ENCODE measurements around the gene FGFR3. TPM values are rescaled to one million over a fixed set of nuclear protein-coding genes. Genes with fewer than 3 reads are reported as not detected.

Gene FGFR3
- total and polyA plus RNA-seq, 2 of the 8 experiments (the other 6 are each of a cell fraction or from before 2014, with no cell fraction given) = 9.0 to 19.5 TPM

GRCh38 chr4:1771555-1772305 is 21.4 kb upstream of the FGFR3 start:
- H2BK120ac ChIP-seq (replicated peaks; ENCODE audit: low read depth, low read length) = no peak overlapping the region
- peaks cover 0 to 2% (median 0%) of the 10 kb centered on the region in 4 experiments; a peak in 1 of 7 replicates for H3K27me3 ChIP-seq (replicated peaks in 1 of 4; ENCODE audit: control insufficient read depth in 3 of 4, extremely low read depth in 1 of 4, insufficient read depth in 3 of 4, low read length in 3 of 4)
- H2BK20ac ChIP-seq (ENCODE audit: low read length) = no peak overlapping the region
- POLR2A ChIA-PET (ENCODE audit: partially characterized antibody) = interaction anchor here (1.0 to 17.2 kb wide), 2 partner anchors 17 to 19 kb away, joined by 3 to 170 read pairs; partner anchors contain the start of gene FGFR3
- peak overlapping the region; percentile 53; the same call in 1 of the 2 replicates for H2AK5ac ChIP-seq (ENCODE audit: low read depth, low read length)
- H3K4me3 ChIP-seq (ENCODE audit: extremely low read depth in 1 of 4, insufficient read depth in 2 of 4, low read depth in 3 of 4, low read length in 4 of 4) = no peak overlapping the region
- H3K9ac ChIP-seq (replicated peaks in 1 of 4; ENCODE audit: extremely low read depth in 1 of 4, low read depth in 3 of 4, low read length in 3 of 4) = no peak overlapping the region
- H4K8ac ChIP-seq (ENCODE audit: extremely low read depth, insufficient read depth, low read length) = no peak overlapping the region
- peak overlapping the region; percentile 60; the same call in 1 of the 2 replicates for H2BK12ac ChIP-seq (ENCODE audit: low read depth, low read length)
- CTCF ChIA-PET (ENCODE audit: partially characterized antibody) = interaction anchor here (0.6 to 71.2 kb wide), 4 partner anchors 7 to 806 kb away, joined by 3 to 2507 read pairs (median 1255); partner anchors contain the start of gene FGFR3
- peak overlapping the region; percentile 75; the same call in 1 of the 2 replicates for H2BK5ac ChIP-seq (ENCODE audit: low read depth, low read length)
- no peak overlapping the region for H2BK15ac ChIP-seq (ENCODE audit: low read length)
- no peaks in the 10 kb centered on the region for H3K36me3 ChIP-seq (ENCODE audit: control insufficient read depth in 2 of 4, insufficient read depth in 4 of 4, low read length in 3 of 4)
- no peak overlapping the region for H2AFZ ChIP-seq (ENCODE audit: low read length)
- WGBS, 2 experiments (ENCODE audit: extremely low coverage in 1 of 2, insufficient coverage in 1 of 2, insufficient read length in 1 of 2, insufficient replicate concordance in 2 of 2, low coverage in 1 of 2, low lambda C conversion rate in 2 of 2, missing lambda C conversion rate in 1 of 2) = 85% methylated on average over 19 of the region's 28 CpGs; no CpG with 5 or more reads in 1 of the 2 experiments
- H4K91ac ChIP-seq (replicated peaks; ENCODE audit: insufficient read length, low read length) = peak overlapping the region; percentile 65
- H3K79me1 ChIP-seq (ENCODE audit: low read depth, low read length) = no peaks in the 10 kb centered on the region
- no peak overlapping the region for H3K4ac ChIP-seq (replicated peaks; ENCODE audit: insufficient read length, low read depth, low read length)
- no peaks in the 10 kb centered on the region for H3K9me3 ChIP-seq (ENCODE audit: insufficient read depth in 2 of 2, low read depth in 1 of 2, low read length in 1 of 2)
- peaks cover 0 to 2% of the 10 kb centered on the region in 2 experiments for H4K20me1 ChIP-seq (replicated peaks in 1 of 2; ENCODE audit: control insufficient read depth in 1 of 2, insufficient read depth in 2 of 2, low read length in 2 of 2)
- no peak overlapping the region for H3K4me2 ChIP-seq (ENCODE audit: insufficient read depth in 1 of 2, low read depth in 2 of 2, low read length in 2 of 2)
- DNase-seq (ENCODE audit: low read depth in 1 of 2, low spot score in 2 of 2) (no peak), FAIRE-seq (no peak)
- H3K18ac ChIP-seq (ENCODE audit: extremely low read depth, low read length) = no peak overlapping the region; the same call in none of the 2 replicates
- no peak overlapping the region for H3K14ac ChIP-seq (ENCODE audit: insufficient read length)
- H3K23ac ChIP-seq (ENCODE audit: insufficient read length) = no peak overlapping the region
- no peak overlapping the region for H3K56ac ChIP-seq (replicated peaks; ENCODE audit: insufficient read length, low read depth, low read length)
- peaks cover 1% of the 10 kb centered on the region; the same call in 1 of the 2 replicates for H3K23me2 ChIP-seq (ENCODE audit: low read depth, low read length)
- H4K5ac ChIP-seq (ENCODE audit: insufficient read length, low read depth, low read length) = no peak overlapping the region
- no peaks in the 10 kb centered on the region for H3K79me2 ChIP-seq (ENCODE audit: control insufficient read depth in 1 of 2, insufficient read depth in 2 of 2, low read length in 2 of 2)
- H3K4me1 ChIP-seq (replicated peaks in 1 of 4; ENCODE audit: control insufficient read depth in 3 of 4, insufficient read depth in 4 of 4, low read length in 3 of 4) = peaks cover 5 to 33% (median 17%) of the 10 kb centered on the region in 4 experiments
- H3K27ac ChIP-seq (ENCODE audit: low read depth, low read length) = no peak overlapping the region; the same call in 1 of the 2 replicates
- no peak for TF ChIP-seq RBBP5 (IDR thresholded peaks at IDR 0.05; ENCODE audit: borderline replicate concordance, low read depth, low read length)
- no peak for TF ChIP-seq SP1 (IDR thresholded peaks at IDR 0.05; ENCODE audit: low read depth, low read length)
- no peak for TF ChIP-seq NANOG (IDR thresholded peaks at IDR 0.05; ENCODE audit: insufficient read depth, low read depth, low read length, poor library complexity, severe bottlenecking)
- no peak for TF ChIP-seq MAX (IDR thresholded peaks at IDR 0.05)
- TF ChIP-seq POLR2A (IDR thresholded peaks at IDR 0.05; ENCODE audit: control extremely low read depth in 1 of 2, low read depth in 2 of 2, low read length in 2 of 2) = no peak
- no peak for TF ChIP-seq FOSL1 (IDR thresholded peaks at IDR 0.05; ENCODE audit: insufficient read depth, low read depth, low read length)
- no peak for TF ChIP-seq ATF2 (IDR thresholded peaks at IDR 0.05; ENCODE audit: low read length)
- no peak for TF ChIP-seq CEBPB (IDR thresholded peaks at IDR 0.05; ENCODE audit: low read depth, low read length)
- TF ChIP-seq EZH2 (IDR thresholded peaks at IDR 0.05; ENCODE audit: low read depth, low read length, severe bottlenecking) = no peak
- TF ChIP-seq ASH2L (IDR thresholded peaks at IDR 0.05; ENCODE audit: low read length) = no peak

Data from H1 (cell line).